Right lobe of liver (tissue), 6 donors: ENCODE results near the gene BANP. TPM values are rescaled to one million over a fixed set of nuclear protein-coding genes. Genes with fewer than 3 reads are reported as not detected.
"Not testable (repeated sequence)": the region's sequence is repeated elsewhere in the genome, so short reads cannot be mapped to it uniquely, and the experiment has no call there.

Experiments used
- ATAC-seq, 4 donors: fragments of 200-7000 bp; cut with Tn5 transposase; one replicate each; pipeline ENCODE4 v1.9.1; 2020; ENCODE audit warnings: mild to moderate bottlenecking in 4 of 4, moderate library complexity in 4 of 4
- DNase-seq, 3 donors: peaks; one replicate each; pipeline ENCODE4 v3.0.0-alpha.2; 2020
- H3K27ac ChIP-seq, 3 donors: fragments of 200-600 bp; one replicate each; pipeline ENCODE4 v1.8.0; 2022
- H3K27me3 ChIP-seq, 2 donors: fragments of 200-600 bp; one replicate each; pipeline ENCODE4 v1.8.0; 2022
- H3K36me3 ChIP-seq, 4 donors: fragments of 200-600 bp; sonication (generic) in 1 of 4; one replicate each; pipeline versions ENCODE4 v1.5.1 to v1.8.0; 2017 to 2022; ENCODE audit warnings: control low read depth in 1 of 4
- H3K4me1 ChIP-seq, 4 donors: fragments of 200-600 bp; sonication (generic) in 1 of 4; one replicate each; pipeline versions ENCODE4 v1.5.1 to v1.8.0; 2017 to 2022; ENCODE audit warnings: control low read depth in 1 of 4
- H3K4me3 ChIP-seq, 3 donors: fragments of 200-600 bp; one replicate each; pipeline ENCODE4 v1.8.0; 2022
- H3K9me3 ChIP-seq, 4 donors: fragments of 200-600 bp; sonication (generic) in 1 of 4; one replicate each; pipeline versions ENCODE4 v1.5.1 to v1.8.0; 2017 to 2022; ENCODE audit warnings: control low read depth in 1 of 4
- CTCF ChIP-seq, 4 donors: fragments of 200-600 bp in 3 of 4; fragments of 450-650 bp in 1 of 4; IDR thresholded peaks; one replicate each; pipeline versions ENCODE4 v1.5.1 to v1.8.0; 2016 to 2022; ENCODE audit warnings: antibody characterized with exemption in 4 of 4, mild to moderate bottlenecking in 2 of 4
- POLR2A ChIP-seq: fragments of 450-650 bp; IDR thresholded peaks from one replicate; pipeline ENCODE4 v1.6.1; 2017; ENCODE audit warnings: antibody characterized with exemption, mild to moderate bottlenecking
- WGBS: methylation state at CpG from one replicate; pipeline ENCODE4 v1.1.6; 2018; ENCODE audit warnings: low coverage, low lambda C conversion rate; ENCODE audit not compliant: insufficient coverage; ENCODE audit errors: missing lambda C conversion rate; 5-methylcytosine and 5-hydroxymethylcytosine counted together
- intact Hi-C, 2 donors: fragments of 100-400 bp; cut with DNase I; formaldehyde crosslinking; loops; one replicate each; pipeline versions ENCODE4 v1.11.2 to v1.14.1; 2022
- total RNA-seq, 6 experiments: library from RNA; depleted of rRNA in 2 of 6; stranded (reverse); fragments of >200 nt in 2 of 6; fragmentation: NEBNext Ultra II Directional in 3 of 6; extraction: Animal tissue kit (Norgen Biotek cat#: 25700) in 3 of 6; gene quantifications; one replicate each; pipeline versions ENCODE4 v1.1.0 to v1.2.4, GENCODE V29; 2016 to 2023
- donor health status: DM: no; HTN: yes; CAD: no.
- donor health status: DM: no; HTN: no; CAD: no.
- donor health status: DM: no; HTN: no; CAD: no.
- donor health status: DM: no; HTN: yes; CAD: no.
- donor health status: DM: no; HTN: yes; CAD: no.

Gene BANP
- total RNA-seq, 6 experiments from 2014 or later, result 11.2 to 20.7 (median 18.8) TPM

- no peaks in the 10 kb centered on the region for H3K27me3 ChIP-seq
- no peak overlapping the region for H3K4me3 ChIP-seq
- no peaks in the 10 kb centered on the region for H3K9me3 ChIP-seq
- no peak for TF ChIP-seq POLR2A
- no peak for TF ChIP-seq CTCF (IDR thresholded peaks at IDR 0.05)
- ATAC-seq (no peak), DNase-seq (peak in 1 of 3 donors; percentile 37)
- no peaks in the 10 kb centered on the region for H3K4me1 ChIP-seq
- no peak overlapping the region for H3K27ac ChIP-seq
- intact Hi-C loops, result no loop called here
- no CpG with 5 or more reads among the region's 19 CpGs for WGBS
- peaks cover 0 to 11% (median 0%) of the 10 kb centered on the region in 4 donors for H3K36me3 ChIP-seq
Observed at GRCh38 chr16:88017587-88018101, 66.4 kb downstream of the BANP start.

GRCh38 chr16:88018382-88018781 is 67.1 kb downstream of the BANP start:
- ATAC-seq, H3K27ac ChIP-seq, H3K4me3 ChIP-seq, H3K27me3 ChIP-seq, H3K9me3 ChIP-seq, intact Hi-C loops, H3K4me1 ChIP-seq, H3K36me3 ChIP-seq: not testable (repeated sequence)
- 98% methylated on average over 9 of the region's 26 CpGs for WGBS
- peak in 1 of 3 donors; percentile 33 for DNase-seq

GRCh38 chr16:88019041-88019820 is 68.0 kb downstream of the BANP start:
- H3K4me3 ChIP-seq, H3K4me1 ChIP-seq, intact Hi-C loops, ATAC-seq, H3K9me3 ChIP-seq, H3K27me3 ChIP-seq, H3K27ac ChIP-seq: not testable (repeated sequence)
- H3K36me3 ChIP-seq, result peaks cover 0 to 13% (median 0%) of the 10 kb centered on the region in 4 donors
- peak in 1 of 3 donors; percentile 36 for DNase-seq
- WGBS, result 85% methylated on average over 11 of the region's 59 CpGs

- Histone ChIP-seq H3K36me3 (peaks cover 0 to 13% (median 0%) of the 10 kb centered on the region in 4 donors), H3K9me3 (no peaks in the 10 kb centered on the region), H3K27ac (no peak overlapping the region), H3K4me1 (no peaks in the 10 kb centered on the region), H3K27me3 (no peaks in the 10 kb centered on the region), H3K4me3 (no peak overlapping the region)
- DNase-seq (peak in 1 of 3 donors; percentile 37), ATAC-seq (no peak)
- no peak for TF ChIP-seq CTCF (IDR thresholded peaks at IDR 0.05)
- TF ChIP-seq POLR2A, result no peak
- intact Hi-C loops, result no loop called here
- 92% methylated on average over 8 of the region's 23 CpGs for WGBS
Observed at GRCh38 chr16:88019821-88020515, 68.7 kb downstream of the BANP start.

GRCh38 chr16:88020516-88020885 is 69.3 kb downstream of the BANP start:
- ATAC-seq, result no peak
- intact Hi-C loops, result no loop called here
- Histone ChIP-seq H3K27ac (no peak overlapping the region), H3K4me3 (no peak overlapping the region), H3K9me3 (no peaks in the 10 kb centered on the region), H3K36me3 (peaks cover 0 to 13% (median 0%) of the 10 kb centered on the region in 4 donors), H3K27me3 (no peaks in the 10 kb centered on the region), H3K4me1 (no peaks in the 10 kb centered on the region)
- DNase-seq, result peak in 1 of 3 donors; percentile 39
- 83% methylated on average over 2 of the region's 10 CpGs for WGBS
- TF ChIP-seq POLR2A (no peak), CTCF (IDR thresholded peaks at IDR 0.05) (no peak)

- ATAC-seq, intact Hi-C loops, H3K4me3 ChIP-seq, H3K27ac ChIP-seq, H3K9me3 ChIP-seq, H3K4me1 ChIP-seq, H3K27me3 ChIP-seq: not testable (repeated sequence)
- peaks cover 0 to 13% (median 0%) of the 10 kb centered on the region in 4 donors for H3K36me3 ChIP-seq
- peak in 1 of 3 donors; percentile 30 for DNase-seq
- WGBS, result 91% methylated on average over 15 of the region's 26 CpGs
Observed at GRCh38 chr16:88021041-88021970, 70.1 kb downstream of the BANP start.
